Aortic smooth muscle cell (primary cell): ENCODE data around the gene ZFP69B. TPM values are rescaled to one million over a fixed set of nuclear protein-coding genes. Genes with fewer than 3 reads are reported as not detected.

Experiments
- total RNA-seq: library from RNA; depleted of rRNA; stranded (reverse); fragments of >200 nt; gene quantifications from 2 replicates; pipeline ENCODE4 v1.2.3, GENCODE V29; 2014

ZFP69B gene
- total RNA-seq = 3.0 and 4.0 TPM in 2 replicates

DNA sequence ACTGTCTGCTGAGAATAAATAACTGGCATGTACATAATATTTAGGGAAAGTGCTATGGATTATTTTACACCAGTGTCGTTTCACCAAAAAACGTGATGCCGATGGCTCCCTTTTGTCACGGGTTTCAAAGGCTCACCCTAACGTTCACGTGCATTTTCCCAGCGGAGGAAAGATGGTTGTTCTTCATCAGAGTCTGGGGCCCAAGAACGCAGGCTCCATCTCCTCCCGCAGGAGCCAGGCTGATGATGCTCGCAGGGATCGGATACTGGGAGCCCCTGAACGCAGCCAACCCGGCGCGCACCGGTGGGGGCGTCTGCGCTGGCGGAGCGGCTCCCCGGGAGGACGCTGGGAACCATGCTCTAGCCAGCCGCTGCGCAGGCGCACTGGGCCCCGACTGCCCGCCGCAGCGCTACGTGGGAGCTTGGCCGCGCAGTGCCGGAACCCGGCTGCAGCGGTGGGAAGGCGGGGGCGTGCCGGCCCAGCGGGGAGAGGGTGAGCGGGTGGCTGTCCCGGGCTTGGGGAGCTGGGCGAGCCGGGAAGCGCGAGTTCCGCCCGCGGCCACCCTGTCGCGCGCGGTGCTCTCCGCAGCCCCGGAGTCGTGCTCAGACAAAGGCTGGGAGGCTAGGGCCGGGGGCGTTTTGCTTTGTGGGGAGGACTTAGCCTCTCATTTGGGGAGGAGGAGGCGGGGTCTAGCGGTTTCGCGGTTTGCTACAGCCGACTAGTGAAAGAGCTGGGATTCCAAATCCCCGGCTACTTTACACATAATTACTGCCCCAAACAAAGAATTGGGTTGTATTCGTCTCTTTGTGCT, at the start of gene ZFP69B:
Gene ZFP69B, plus strand, starts transcription at position 793 of the 811 bp plus-strand sequence. CDS start 486 bp downstream, outside the sequence.

DNA sequence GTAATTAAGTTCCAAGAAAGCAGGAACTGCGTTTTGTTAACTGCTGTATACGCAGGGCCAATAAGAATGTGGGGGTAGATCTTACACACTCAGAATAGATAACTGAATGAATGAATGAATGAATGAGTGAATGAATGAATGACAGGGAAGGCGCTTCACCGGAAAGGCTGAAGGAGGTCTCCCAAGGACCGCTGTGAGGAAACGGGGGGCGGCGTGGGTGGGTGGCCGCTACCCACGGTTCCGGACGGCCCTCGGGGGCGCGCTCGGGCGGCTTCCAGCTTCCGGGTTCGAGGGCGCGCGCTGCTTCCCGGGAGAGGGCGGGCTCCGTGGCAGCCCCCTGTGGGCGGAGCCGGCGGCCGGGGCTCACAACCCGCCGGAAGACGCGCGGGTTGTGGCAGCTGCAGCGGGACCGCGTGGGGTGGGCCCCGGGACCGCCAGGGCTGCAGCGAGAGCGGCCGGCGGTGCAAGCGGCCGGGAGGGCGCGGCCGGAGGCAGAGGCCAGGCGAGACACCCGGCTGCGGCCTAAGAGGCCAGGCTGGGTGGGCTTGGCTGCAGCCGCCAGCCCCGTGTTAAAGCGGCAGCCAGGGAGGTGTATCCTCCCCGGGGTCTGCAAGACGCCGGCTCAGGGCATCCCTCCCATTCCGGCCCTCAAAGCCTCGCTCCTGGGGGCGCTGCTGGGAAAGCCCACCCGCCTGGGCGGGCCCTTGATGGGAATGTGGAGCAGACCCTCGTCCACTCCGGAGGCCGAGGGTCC, 26.8 kb downstream of the ZFP69B start, which contains the start of gene ZFP69:
Gene ZFP69, plus strand, starts transcription at position 367 of the 754 bp plus-strand sequence. CDS start 2,072 bp downstream, outside the sequence.

DNA sequence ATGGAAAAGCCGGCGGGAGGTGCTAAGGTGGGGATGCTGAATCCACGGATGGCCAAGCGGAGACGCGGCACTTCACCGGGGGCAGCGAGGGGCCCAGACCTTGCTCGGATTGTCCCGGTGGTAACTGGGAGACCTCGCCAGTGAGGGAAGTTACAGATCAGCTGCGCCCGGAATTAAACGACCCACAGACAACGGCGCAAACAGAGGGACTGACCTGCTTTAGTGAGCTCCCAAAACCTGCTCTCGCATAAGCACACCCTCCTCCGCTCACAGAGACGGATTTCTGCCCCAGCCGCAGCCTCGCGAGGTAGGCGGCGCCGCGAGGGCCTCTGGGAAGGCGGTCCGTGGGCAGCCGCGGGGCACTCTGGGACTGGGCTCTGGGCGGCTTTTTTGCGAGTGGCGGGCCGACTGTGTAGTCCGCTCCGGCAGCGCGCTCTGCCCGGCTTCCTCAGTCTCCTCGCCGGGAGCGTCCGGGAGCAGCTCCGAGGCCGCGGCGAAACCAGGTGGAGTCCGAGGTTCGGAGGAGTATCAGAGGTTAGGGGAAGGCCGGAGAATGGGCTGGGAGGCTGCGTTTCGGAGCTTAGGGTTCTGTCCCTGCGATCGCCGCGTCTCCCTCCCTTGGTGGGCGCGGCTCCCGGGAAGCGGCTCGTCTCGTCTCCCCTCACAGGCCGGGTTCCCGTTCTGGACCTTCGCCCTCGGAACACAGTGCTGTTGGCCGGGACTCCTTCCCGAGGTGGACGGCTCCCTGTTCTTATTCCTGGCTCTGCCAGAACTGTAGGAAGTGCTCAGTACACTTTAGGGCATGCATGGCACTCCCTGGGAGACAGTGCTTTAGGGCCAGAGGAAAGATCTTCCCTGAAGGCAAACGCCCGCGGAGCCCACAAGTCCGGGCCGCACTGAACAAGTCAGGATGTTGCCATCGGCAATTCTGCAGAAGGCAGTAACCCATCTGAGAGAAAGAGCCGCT, 58.4 kb downstream of the ZFP69B start, which contains the start of gene EXO5:
Gene EXO5, plus strand, starts transcription at position 393 of the 967 bp plus-strand sequence. CDS start 5,778 bp downstream, outside the sequence.

Other genes starting within 250 kb of the ZFP69B start
- gene TMCO2, start 202.5 kb upstream of the ZFP69B start, total RNA-seq = not detected in 2 replicates
- 93.1 and 105 TPM in 2 replicates for gene ZMPSTE24, start 192.2 kb upstream of the ZFP69B start, total RNA-seq
- 0.53 and 1.1 TPM in 2 replicates for gene COL9A2, start 133.2 kb upstream of the ZFP69B start, total RNA-seq
- 13.4 and 18.6 TPM in 2 replicates for gene SMAP2, start 76.7 kb upstream of the ZFP69B start, total RNA-seq
- 3.6 and 3.8 TPM in 2 replicates for gene ZFP69, start 26.8 kb downstream of the ZFP69B start, total RNA-seq
- 9.3 and 9.4 TPM in 2 replicates for gene EXO5, start 58.3 kb downstream of the ZFP69B start, total RNA-seq
- 5.0 and 5.4 TPM in 2 replicates for gene ZNF684, start 81.2 kb downstream of the ZFP69B start, total RNA-seq
- under 0.01 and 0.06 TPM in 2 replicates for gene RIMS3, start 215.2 kb downstream of the ZFP69B start, total RNA-seq
- 23.3 and 25.6 TPM in 2 replicates for gene NFYC, start 241.2 kb downstream of the ZFP69B start, total RNA-seq